Caco-2 (cell line): ENCODE measurements around the gene PPP4R1. TPM values are rescaled to one million over a fixed set of nuclear protein-coding genes. Genes with fewer than 3 reads are reported as not detected.

Source experiments
- BruUV-seq: library from RNA; stranded (reverse); fragments of 400-500 nt; replicated peaks from 2 replicates; lab custom pipeline; 2021; lab: Mats Ljungman, UMichigan
- CTCF ChIA-PET: fragments of 300-600 bp; sonication (Branson Sonifier 250); formaldehyde crosslinking; loops from one replicate; lab custom pipeline; 2022; ENCODE audit warnings: antibody characterized with exemption; lab: Charles Lee
- POLR2A ChIA-PET: fragments of 300-600 bp; sonication (Branson Sonifier 250); formaldehyde crosslinking; loops from one replicate; lab custom pipeline; 2022; ENCODE audit warnings: antibody characterized with exemption; lab: Charles Lee
- DNase-seq, 2 experiments: peaks; one replicate each; pipeline versions ENCODE4 v3.0.0 to v3.0.0-alpha.2; 2020 to 2022
- H3K27me3 ChIP-seq: replicated peaks from 2 replicates; pipeline ENCODE4 v1.6.0; 2011; ENCODE audit warnings: low read length; ENCODE audit not compliant: control insufficient read depth, insufficient read depth
- H3K36me3 ChIP-seq: 2 replicates; pipeline ENCODE4 v1.5.1; 2011; ENCODE audit warnings: low read length; ENCODE audit not compliant: control insufficient read depth, insufficient read depth
- H3K4me1 ChIP-seq: fragments of 250-450 bp; sonication (Bioruptor Pico); 2 replicates; pipeline ENCODE4 v1.5.1; 2020; ENCODE audit warnings: mild to moderate bottlenecking
- H3K4me3 ChIP-seq: 2 replicates; pipeline ENCODE4 v1.5.1; 2011; ENCODE audit warnings: low read depth, mild to moderate bottlenecking, control low read depth, low read length
- H3K9me3 ChIP-seq: fragments of 250-450 bp; sonication (Bioruptor Pico); 2 replicates; pipeline ENCODE4 v1.5.1; 2020; ENCODE audit warnings: mild to moderate bottlenecking, moderate library complexity
- H3K27ac Mint-ChIP-seq: one replicate; pipeline ENCODE4 v1.8.0; 2022; ENCODE audit warnings: mixed read lengths; ENCODE audit not compliant: unreplicated experiment
- H3K27me3 Mint-ChIP-seq: one replicate; pipeline ENCODE4 v1.8.0; 2022; ENCODE audit warnings: mixed read lengths; ENCODE audit not compliant: insufficient read depth, unreplicated experiment
- H3K36me3 Mint-ChIP-seq: one replicate; pipeline ENCODE4 v1.8.0; 2022; ENCODE audit warnings: mild to moderate bottlenecking, mixed read lengths; ENCODE audit not compliant: insufficient read depth, unreplicated experiment
- H3K4me1 Mint-ChIP-seq: one replicate; pipeline ENCODE4 v1.8.0; 2022; ENCODE audit warnings: low read depth, mixed read lengths; ENCODE audit not compliant: unreplicated experiment
- H3K4me3 Mint-ChIP-seq: one replicate; pipeline ENCODE4 v1.8.0; 2022; ENCODE audit warnings: mild to moderate bottlenecking, moderate library complexity, mixed read lengths; ENCODE audit not compliant: unreplicated experiment
- H3K9me3 Mint-ChIP-seq: one replicate; pipeline ENCODE4 v1.8.0; 2022; ENCODE audit warnings: mixed read lengths; ENCODE audit not compliant: unreplicated experiment
- CTCF ChIP-seq, 2 experiments: fragments of 200-600 bp in 1 of 2; IDR thresholded peaks; 1 replicate in 1 of 2; 2 replicates in 1 of 2; pipeline versions ENCODE4 v1.5.1 to v1.8.0; 2011 to 2022; ENCODE audit warnings: antibody characterized with exemption in 1 of 2, control low read depth in 1 of 2, inconsistent platforms in 1 of 2, low read depth in 1 of 2, low read length in 1 of 2, mild to moderate bottlenecking in 1 of 2, moderate library complexity in 1 of 2; ENCODE audit not compliant: insufficient read depth in 1 of 2, severe bottlenecking in 1 of 2, unreplicated experiment in 1 of 2
- intact Hi-C: fragments of 100-400 bp; cut with micrococcal nuclease; formaldehyde crosslinking; loops from one replicate; pipeline ENCODE4 v1.10.0; 2022; ENCODE audit not compliant: unreplicated experiment
- total RNA-seq: library from RNA; stranded (reverse); gene quantifications from 2 replicates; pipeline ENCODE4 v1.2.3, GENCODE V29; 2022

The PPP4R1 gene
- total RNA-seq, 1 experiment from 2014 or later: 96.6 TPM

- no peak overlapping the region for H3K4me3 Mint-ChIP-seq
- CTCF ChIA-PET: no interaction called here
These were observed 57.0 kb downstream of the PPP4R1 start for GRCh38 chr18:9557250-9557943.

GRCh38 chr18:9552616-9553015 lies 61.7 kb downstream of the PPP4R1 start:
- ChIA-PET CTCF (no interaction called here), POLR2A (no interaction called here)
- H3K4me1 ChIP-seq: no peaks in the 10 kb centered on the region
- Mint-ChIP-seq H3K27me3 (no peaks in the 10 kb centered on the region), H3K4me3 (no peak overlapping the region), H3K36me3 (peaks cover 91% of the 10 kb centered on the region), H3K27ac (no peak overlapping the region), H3K4me1 (no peaks in the 10 kb centered on the region), H3K9me3 (no peaks in the 10 kb centered on the region)
- no peak for TF ChIP-seq CTCF (IDR thresholded peaks at IDR 0.05; ENCODE audit: insufficient read depth in 1 of 2, low read depth in 1 of 2, low read length in 1 of 2, severe bottlenecking in 1 of 2, unreplicated experiment in 1 of 2)
- peaks cover 5% of the 10 kb centered on the region; the same call in 1 of the 2 replicates for H3K36me3 ChIP-seq
- BruUV-seq: no TSS peak
- intact Hi-C loops: no loop called here
- H3K27me3 ChIP-seq: no peaks in the 10 kb centered on the region
- no peaks in the 10 kb centered on the region for H3K9me3 ChIP-seq
- H3K4me3 ChIP-seq: no peak overlapping the region
- no peak for DNase-seq

More at GRCh38 chr18:9557250-9557943, 57.0 kb downstream of the PPP4R1 start:
- intact Hi-C loops: no loop called here
- H3K4me1 Mint-ChIP-seq: no peaks in the 10 kb centered on the region
- Histone ChIP-seq H3K4me3 (no peak overlapping the region), H3K4me1 (no peaks in the 10 kb centered on the region), H3K9me3 (no peaks in the 10 kb centered on the region), H3K36me3 (peaks cover 2% of the 10 kb centered on the region), H3K27me3 (no peaks in the 10 kb centered on the region)
- POLR2A ChIA-PET: interaction anchor here (0.6 kb wide), 1 partner anchor 116 kb away, joined by 4 read pairs; no protein-coding TSS in a partner anchor
- DNase-seq: no peak
- no peaks in the 10 kb centered on the region for H3K9me3 Mint-ChIP-seq
- TF ChIP-seq CTCF (IDR thresholded peaks at IDR 0.05; ENCODE audit: insufficient read depth in 1 of 2, low read depth in 1 of 2, low read length in 1 of 2, severe bottlenecking in 1 of 2, unreplicated experiment in 1 of 2): no peak
- no peak overlapping the region for H3K27ac Mint-ChIP-seq
- H3K27me3 Mint-ChIP-seq: no peaks in the 10 kb centered on the region
- peaks cover 72% of the 10 kb centered on the region for H3K36me3 Mint-ChIP-seq
- no TSS peak for BruUV-seq

GRCh38 chr18:9552191-9552590 lies 62.2 kb downstream of the PPP4R1 start:
- Histone ChIP-seq H3K4me3 (no peak overlapping the region), H3K9me3 (no peaks in the 10 kb centered on the region), H3K27me3 (no peaks in the 10 kb centered on the region), H3K36me3 (peaks cover 5% of the 10 kb centered on the region; the same call in 1 of the 2 replicates), H3K4me1 (no peaks in the 10 kb centered on the region)
- Mint-ChIP-seq H3K9me3 (no peaks in the 10 kb centered on the region), H3K27ac (no peak overlapping the region), H3K27me3 (no peaks in the 10 kb centered on the region), H3K4me3 (no peak overlapping the region), H3K36me3 (peaks cover 91% of the 10 kb centered on the region), H3K4me1 (no peaks in the 10 kb centered on the region)
- BruUV-seq: no TSS peak
- ChIA-PET CTCF (no interaction called here), POLR2A (no interaction called here)
- no peak for TF ChIP-seq CTCF (IDR thresholded peaks at IDR 0.05; ENCODE audit: insufficient read depth in 1 of 2, low read depth in 1 of 2, low read length in 1 of 2, severe bottlenecking in 1 of 2, unreplicated experiment in 1 of 2)
- intact Hi-C loops: no loop called here
- no peak for DNase-seq
